ENCODE measurements around the gene NLRP9. TPM values are rescaled to one million over a fixed set of nuclear protein-coding genes. Genes with fewer than 3 reads are reported as not detected.

NLRP9 gene
- total RNA-seq, 1 experiment from 2014 or later = not detected

- Histone ChIP-seq H3K27me3 (replicated peaks; ENCODE audit: control insufficient read depth, insufficient read depth, low read length) (no peaks in the 10 kb centered on the region), H3K4me1 (no peaks in the 10 kb centered on the region), H3K9me3 (no peaks in the 10 kb centered on the region), H3K4me3 (ENCODE audit: low read depth, low read length) (no peak overlapping the region), H3K36me3 (ENCODE audit: control insufficient read depth, insufficient read depth, low read length) (peaks cover 12% of the 10 kb centered on the region)
- no peaks in the 10 kb centered on the region for H3K27me3 Mint-ChIP-seq (ENCODE audit: insufficient read depth, unreplicated experiment)
- peak in 1 of 2 experiments; percentile 31 for DNase-seq
- intact Hi-C loops (cut with micrococcal nuclease; ENCODE audit: unreplicated experiment) = no loop called here
- H3K27ac Mint-ChIP-seq (ENCODE audit: unreplicated experiment) = no peak overlapping the region
- H3K9me3 Mint-ChIP-seq (ENCODE audit: unreplicated experiment) = no peaks in the 10 kb centered on the region
- TF ChIP-seq, protein P1, sequence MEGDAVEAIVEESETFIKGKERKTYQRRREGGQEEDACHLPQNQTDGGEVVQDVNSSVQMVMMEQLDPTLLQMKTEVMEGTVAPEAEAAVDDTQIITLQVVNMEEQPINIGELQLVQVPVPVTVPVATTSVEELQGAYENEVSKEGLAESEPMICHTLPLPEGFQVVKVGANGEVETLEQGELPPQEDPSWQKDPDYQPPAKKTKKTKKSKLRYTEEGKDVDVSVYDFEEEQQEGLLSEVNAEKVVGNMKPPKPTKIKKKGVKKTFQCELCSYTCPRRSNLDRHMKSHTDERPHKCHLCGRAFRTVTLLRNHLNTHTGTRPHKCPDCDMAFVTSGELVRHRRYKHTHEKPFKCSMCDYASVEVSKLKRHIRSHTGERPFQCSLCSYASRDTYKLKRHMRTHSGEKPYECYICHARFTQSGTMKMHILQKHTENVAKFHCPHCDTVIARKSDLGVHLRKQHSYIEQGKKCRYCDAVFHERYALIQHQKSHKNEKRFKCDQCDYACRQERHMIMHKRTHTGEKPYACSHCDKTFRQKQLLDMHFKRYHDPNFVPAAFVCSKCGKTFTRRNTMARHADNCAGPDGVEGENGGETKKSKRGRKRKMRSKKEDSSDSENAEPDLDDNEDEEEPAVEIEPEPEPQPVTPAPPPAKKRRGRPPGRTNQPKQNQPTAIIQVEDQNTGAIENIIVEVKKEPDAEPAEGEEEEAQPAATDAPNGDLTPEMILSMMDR (IDR thresholded peaks at IDR 0.05; ENCODE audit: insufficient read depth in 1 of 2, low read depth in 1 of 2, low read length in 1 of 2, severe bottlenecking in 1 of 2, unreplicated experiment in 1 of 2) = no peak
- BruUV-seq (replicated peaks) = TSS peak; percentile 53
- H3K36me3 Mint-ChIP-seq (ENCODE audit: insufficient read depth, unreplicated experiment) = peaks cover 82% of the 10 kb centered on the region
- H3K4me3 Mint-ChIP-seq (ENCODE audit: unreplicated experiment) = no peak overlapping the region
- CTCF ChIA-PET = no interaction called here
- POLR2A ChIA-PET = interaction anchor here (1.0 kb wide), 1 partner anchor 40 kb away, joined by 3 read pairs; no protein-coding TSS in a partner anchor
- H3K4me1 Mint-ChIP-seq (ENCODE audit: low read depth, unreplicated experiment) = no peaks in the 10 kb centered on the region
These were observed 43.3 kb downstream of the NLRP9 start for GRCh38 chr19:55694656-55695491.

GRCh38 chr19:55694241-55694655 lies 44.0 kb downstream of the NLRP9 start:
- Mint-ChIP-seq H3K9me3 (ENCODE audit: unreplicated experiment) (no peaks in the 10 kb centered on the region), H3K4me3 (ENCODE audit: unreplicated experiment) (no peak overlapping the region), H3K36me3 (ENCODE audit: insufficient read depth, unreplicated experiment) (peaks cover 88% of the 10 kb centered on the region), H3K4me1 (ENCODE audit: low read depth, unreplicated experiment) (peaks cover under 1% of the 10 kb centered on the region), H3K27ac (ENCODE audit: unreplicated experiment) (no peak overlapping the region), H3K27me3 (ENCODE audit: insufficient read depth, unreplicated experiment) (no peaks in the 10 kb centered on the region)
- Histone ChIP-seq H3K9me3 (no peaks in the 10 kb centered on the region), H3K4me3 (ENCODE audit: low read depth, low read length) (no peak overlapping the region), H3K36me3 (ENCODE audit: control insufficient read depth, insufficient read depth, low read length) (peaks cover 14% of the 10 kb centered on the region), H3K27me3 (replicated peaks; ENCODE audit: control insufficient read depth, insufficient read depth, low read length) (no peaks in the 10 kb centered on the region), H3K4me1 (peaks cover 2% of the 10 kb centered on the region)
- DNase-seq = peak; percentile 50 to 68
- no TSS peak for BruUV-seq (replicated peaks)
- ChIA-PET POLR2A (interaction anchor here (1.0 kb wide), 1 partner anchor 40 kb away, joined by 3 read pairs; no protein-coding TSS in a partner anchor), CTCF (interaction anchor here (0.8 kb wide), 1 partner anchor 40 kb away, joined by 3 read pairs; no protein-coding TSS in a partner anchor)
- intact Hi-C loops (cut with micrococcal nuclease; ENCODE audit: unreplicated experiment) = no loop called here
- TF ChIP-seq, protein P1 (IDR thresholded peaks at IDR 0.05; ENCODE audit: insufficient read depth in 1 of 2, low read depth in 1 of 2, low read length in 1 of 2, severe bottlenecking in 1 of 2, unreplicated experiment in 1 of 2) = peak in 1 of 2 experiments; percentile 34

DNA sequence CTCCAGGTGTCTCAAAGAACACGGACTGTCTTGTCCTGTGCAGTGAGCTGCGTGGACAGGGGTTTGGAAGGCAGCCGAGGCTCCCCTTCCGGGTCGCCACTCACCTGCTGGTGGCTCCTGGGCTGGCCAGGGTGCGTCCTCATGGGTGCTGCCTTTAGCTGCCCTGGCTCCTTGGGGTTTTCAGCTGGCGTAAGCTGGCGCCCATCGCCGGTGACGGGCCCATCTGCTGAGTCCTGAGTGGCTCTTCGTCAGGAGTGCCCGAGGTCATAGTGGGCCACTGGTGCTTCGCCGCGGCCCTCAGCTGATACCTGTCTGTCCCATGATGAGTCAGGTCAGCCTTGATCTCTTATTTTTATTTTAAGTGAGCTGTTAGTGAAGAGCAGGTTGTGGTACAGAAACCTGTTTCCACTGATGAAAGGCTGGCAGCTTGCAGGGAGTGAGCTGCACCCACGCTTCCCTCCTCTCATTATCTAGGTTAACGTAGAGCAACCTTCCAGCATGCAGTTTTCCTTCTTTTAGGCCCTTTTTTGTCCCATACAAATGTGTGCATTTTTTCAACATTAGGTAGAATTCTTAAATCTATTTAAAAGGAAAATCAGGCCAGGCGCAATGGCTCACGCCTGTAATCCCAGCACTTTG lies 44.7 kb downstream of the NLRP9 start:
- peak in 1 of 2 experiments; percentile 25 for DNase-seq
- H3K4me1 ChIP-seq = peaks cover 9% of the 10 kb centered on the region
- TF ChIP-seq, protein P1 (IDR thresholded peaks at IDR 0.05; ENCODE audit: insufficient read depth in 1 of 2, low read depth in 1 of 2, low read length in 1 of 2, severe bottlenecking in 1 of 2, unreplicated experiment in 1 of 2) = no peak
- Mint-ChIP-seq H3K4me3 (ENCODE audit: unreplicated experiment) (no peak overlapping the region), H3K27ac (ENCODE audit: unreplicated experiment) (no peak overlapping the region), H3K9me3 (ENCODE audit: unreplicated experiment) (no peaks in the 10 kb centered on the region), H3K36me3 (ENCODE audit: insufficient read depth, unreplicated experiment) (peaks cover 96% of the 10 kb centered on the region), H3K4me1 (ENCODE audit: low read depth, unreplicated experiment) (peaks cover 8% of the 10 kb centered on the region), H3K27me3 (ENCODE audit: insufficient read depth, unreplicated experiment) (no peaks in the 10 kb centered on the region)
- H3K9me3 ChIP-seq = no peaks in the 10 kb centered on the region
- no TSS peak for BruUV-seq (replicated peaks)
- intact Hi-C loops (cut with micrococcal nuclease; ENCODE audit: unreplicated experiment) = no loop called here
- POLR2A ChIA-PET = interaction anchor here (1.0 kb wide), 1 partner anchor 39 kb away, joined by 3 read pairs; no protein-coding TSS in a partner anchor
- no peaks in the 10 kb centered on the region for H3K27me3 ChIP-seq (replicated peaks; ENCODE audit: control insufficient read depth, insufficient read depth, low read length)
- CTCF ChIA-PET = interaction anchor here (0.8 kb wide), 1 partner anchor 39 kb away, joined by 3 read pairs; no protein-coding TSS in a partner anchor
- no peak overlapping the region for H3K4me3 ChIP-seq (ENCODE audit: low read depth, low read length)
- peaks cover 14% of the 10 kb centered on the region for H3K36me3 ChIP-seq (ENCODE audit: control insufficient read depth, insufficient read depth, low read length)
